A172 (cell line): ENCODE data around the gene IKBKG. TPM values are rescaled to one million over a fixed set of nuclear protein-coding genes. Genes with fewer than 3 reads are reported as not detected.
A peak's percentile ranks its signal among the peaks of the same experiment; 100 is the strongest.
"Not testable (repeated sequence)": the region's sequence is repeated elsewhere in the genome, so short reads cannot be mapped to it uniquely, and the experiment has no call there.

Source experiments
- DNase-seq: peaks from one replicate; pipeline ENCODE4 v3.0.0-alpha.2; 2015; ENCODE audit warnings: low spot score
- total RNA-seq: library from RNA; depleted of rRNA; stranded (reverse); fragments of >200 nt; shearing (Covaris generic); gene quantifications from 2 replicates; pipeline ENCODE4 v1.2.3, GENCODE V29; 2014

The IKBKG gene
- total RNA-seq, 1 experiment from 2014 or later = 53.6 TPM

GRCh38 chrX:154525606-154526490 is 21.6 kb upstream of the IKBKG start:
- DNase-seq = no peak

- DNase-seq = peak; percentile 85
Measured at GRCh38 chrX:154526901-154527675, 20.3 kb upstream of the IKBKG start.

- DNase-seq = peak; percentile 45
Measured at GRCh38 chrX:154529206-154529612, 18.2 kb upstream of the IKBKG start.

- no peak for DNase-seq
Measured at GRCh38 chrX:154530286-154530685, 17.1 kb upstream of the IKBKG start.

DNA sequence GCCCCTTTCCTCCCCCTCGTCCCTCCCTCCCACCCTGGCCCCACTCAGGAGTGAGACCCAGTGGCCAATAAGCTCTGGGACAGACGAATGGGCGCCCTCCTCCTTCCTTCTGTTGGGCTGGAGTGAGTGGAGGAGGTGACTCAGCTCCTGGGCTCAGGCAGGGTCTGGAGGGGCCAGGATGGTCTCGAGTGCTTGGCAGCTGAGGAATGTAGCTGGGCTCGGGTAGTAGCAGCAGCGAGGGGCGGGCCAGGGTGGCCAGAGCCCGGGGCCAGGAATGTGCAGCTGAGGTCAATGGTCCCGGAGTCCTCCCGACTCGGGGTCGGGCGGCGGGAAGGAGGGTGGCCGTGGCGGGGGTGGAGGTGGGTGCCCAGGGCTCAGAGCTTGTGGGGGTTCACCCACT is 15.8 kb upstream of the IKBKG start:
- DNase-seq = peak; percentile 86

- DNase-seq = no peak
Measured at GRCh38 chrX:154532690-154533089, 14.7 kb upstream of the IKBKG start.

GRCh38 chrX:154534526-154535322 is 12.7 kb upstream of the IKBKG start:
- DNase-seq = peak; percentile 76

GRCh38 chrX:154535892-154536291 is 11.5 kb upstream of the IKBKG start:
- DNase-seq = no peak

DNA sequence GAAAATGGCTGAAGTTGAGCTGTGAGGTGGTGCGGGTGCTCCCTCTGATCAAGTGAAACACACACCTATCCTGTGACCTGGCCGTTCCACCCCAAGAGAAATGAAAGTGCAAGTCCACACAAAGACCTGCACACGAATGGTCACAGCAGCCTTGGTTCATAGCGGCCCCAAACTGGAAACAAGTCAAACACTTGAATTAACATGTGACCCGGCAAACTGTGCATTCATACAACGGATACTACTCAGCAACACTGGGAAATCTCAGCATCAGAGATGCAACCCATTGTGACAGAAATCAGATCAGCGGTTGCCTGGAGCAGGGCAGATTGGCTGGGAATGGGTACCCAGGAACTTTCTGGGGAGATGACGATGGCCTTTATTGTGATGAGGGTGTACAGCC is 8.3 kb upstream of the IKBKG start:
- no peak for DNase-seq

DNA sequence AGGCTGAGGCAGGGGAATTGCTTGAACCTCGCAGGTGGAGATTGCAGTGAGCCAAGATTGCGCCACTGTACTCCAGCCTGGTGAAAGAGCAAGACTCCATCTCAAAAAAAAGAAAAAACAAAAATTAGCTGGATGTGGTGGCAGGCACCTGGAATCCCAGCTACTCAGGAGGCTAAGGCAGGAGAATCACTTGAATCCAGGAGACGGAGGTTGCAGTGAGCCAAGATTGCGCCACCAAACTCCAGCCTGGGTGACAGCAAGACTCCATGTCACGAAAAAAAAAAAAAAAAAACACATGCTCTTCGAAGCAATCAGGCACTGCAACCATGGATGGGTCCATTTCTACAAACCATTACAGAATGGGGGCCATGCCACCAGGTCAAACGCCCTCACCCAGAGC is 7.1 kb upstream of the IKBKG start:
- DNase-seq = not testable (repeated sequence)

- DNase-seq = peak; percentile 81
Measured at GRCh38 chrX:154540897-154541535, 6.4 kb upstream of the IKBKG start.

DNA sequence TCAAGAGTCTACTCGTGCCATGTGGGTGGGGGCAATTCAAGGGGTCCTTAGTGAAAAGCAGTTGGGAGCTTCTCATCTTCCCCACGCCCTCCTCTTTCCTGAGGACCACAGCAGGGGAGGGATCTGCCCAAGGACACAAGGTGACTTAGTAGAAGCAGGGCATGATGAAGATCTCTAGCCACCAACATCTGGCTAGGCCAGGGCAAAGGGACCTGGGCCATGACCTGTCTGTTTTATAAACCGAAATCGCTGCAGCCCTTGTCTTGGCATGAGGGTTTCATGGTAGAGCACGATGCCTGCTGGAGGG is 5.9 kb upstream of the IKBKG start:
- DNase-seq = no peak

DNA sequence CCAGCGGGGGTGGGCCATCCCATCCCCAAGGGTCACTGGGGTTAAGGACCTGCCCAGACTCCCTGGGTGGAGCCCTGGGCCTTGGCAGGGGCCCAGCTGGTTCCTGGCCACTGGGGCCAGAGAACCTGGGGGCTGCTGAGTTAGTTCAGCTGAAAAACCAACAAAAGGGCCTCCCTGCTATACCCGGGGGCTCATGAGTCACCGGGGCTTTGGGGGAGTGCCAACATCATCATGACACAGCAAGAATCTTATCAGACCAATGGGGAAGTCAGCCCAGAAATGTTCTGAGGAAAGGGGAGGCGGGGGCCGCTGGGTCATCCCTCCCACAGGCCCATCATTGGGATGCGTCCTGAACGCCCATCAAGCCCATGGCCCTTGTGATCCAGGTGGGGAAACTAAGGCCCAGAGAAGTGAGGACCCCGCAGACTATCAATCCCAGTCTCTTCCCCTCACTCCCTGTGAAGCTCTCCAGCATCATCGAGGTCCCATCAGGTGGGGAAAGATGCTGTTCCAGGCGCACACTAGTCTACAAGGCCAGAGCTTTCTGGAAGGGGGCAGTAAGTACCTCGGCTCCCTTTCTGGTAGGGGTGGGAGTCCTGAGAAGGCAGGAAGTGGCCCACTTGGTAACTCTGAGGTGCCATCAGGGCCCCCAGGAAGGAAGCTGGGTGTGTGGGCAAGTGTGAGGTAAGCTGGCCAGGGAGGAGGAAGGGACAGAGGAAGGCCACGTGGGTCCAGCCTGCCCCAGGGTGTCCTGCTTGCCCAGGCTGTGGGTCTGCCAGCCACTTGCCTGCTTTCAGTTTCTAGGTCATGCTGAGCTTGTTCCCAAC is 5.3 kb upstream of the IKBKG start:
- DNase-seq = peak; percentile 97

GRCh38 chrX:154542723-154543424 is 4.5 kb upstream of the IKBKG start:
- DNase-seq = no peak

GRCh38 chrX:154545673-154546274 is 1.6 kb upstream of the IKBKG start:
- DNase-seq = no peak

- peak; percentile 64 for DNase-seq
Measured at GRCh38 chrX:154546354-154547244, 821 bp upstream of the IKBKG start, which contains the start of gene G6PD. Gene G6PD (minus strand): TSS chrX:154546846. CDS start chrX:154546155, 691 bp downstream.

GRCh38 chrX:154548028-154548316 is 552 bp downstream of the IKBKG start:
- DNase-seq = no peak

DNA sequence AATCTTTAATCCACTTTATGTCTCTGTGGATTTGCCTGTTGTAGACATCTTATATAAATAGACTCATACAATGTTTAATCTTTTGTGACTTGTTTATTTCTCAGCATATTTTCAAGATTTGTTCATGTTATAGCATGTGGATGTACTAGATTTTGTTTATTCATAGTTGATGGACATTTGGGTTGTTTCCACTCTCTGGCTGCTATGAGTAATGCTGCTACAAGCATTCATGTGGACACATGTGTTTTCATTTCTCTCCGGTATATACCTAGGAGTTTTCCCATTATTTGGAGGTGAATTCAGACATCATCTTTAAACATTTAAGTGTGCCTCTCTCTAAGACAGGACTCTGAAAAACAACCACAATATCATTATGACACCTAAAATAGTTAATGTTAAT is 2.3 kb downstream of the IKBKG start:
- no peak for DNase-seq
